IPS-18a (cell line): ENCODE data around the gene SYT14.

Experiments used
- H3K27ac ChIP-seq: one replicate; pipeline ENCODE4 v1.5.1; 2013; ENCODE audit warnings: low read length
- H3K27me3 ChIP-seq: one replicate; pipeline ENCODE4 v1.6.1; 2013; ENCODE audit warnings: mild to moderate bottlenecking, low read length; ENCODE audit not compliant: control insufficient read depth, insufficient read depth
- H3K36me3 ChIP-seq: one replicate; pipeline ENCODE4 v1.6.1; 2013; ENCODE audit warnings: low read depth, low read length; ENCODE audit not compliant: control insufficient read depth
- H3K4me1 ChIP-seq: one replicate; pipeline ENCODE4 v1.6.1; 2013; ENCODE audit warnings: low read depth, low read length; ENCODE audit not compliant: control insufficient read depth
- H3K4me3 ChIP-seq: one replicate; pipeline ENCODE4 v1.5.1; 2013; ENCODE audit warnings: low read length
- H3K9ac ChIP-seq: one replicate; pipeline ENCODE4 v1.6.1; 2013; ENCODE audit warnings: mild to moderate bottlenecking, low read length, moderate library complexity
- H3K9me3 ChIP-seq: one replicate; pipeline ENCODE4 v1.6.1; 2013; ENCODE audit warnings: low read depth, low read length; ENCODE audit not compliant: control insufficient read depth

SYT14 gene

DNA sequence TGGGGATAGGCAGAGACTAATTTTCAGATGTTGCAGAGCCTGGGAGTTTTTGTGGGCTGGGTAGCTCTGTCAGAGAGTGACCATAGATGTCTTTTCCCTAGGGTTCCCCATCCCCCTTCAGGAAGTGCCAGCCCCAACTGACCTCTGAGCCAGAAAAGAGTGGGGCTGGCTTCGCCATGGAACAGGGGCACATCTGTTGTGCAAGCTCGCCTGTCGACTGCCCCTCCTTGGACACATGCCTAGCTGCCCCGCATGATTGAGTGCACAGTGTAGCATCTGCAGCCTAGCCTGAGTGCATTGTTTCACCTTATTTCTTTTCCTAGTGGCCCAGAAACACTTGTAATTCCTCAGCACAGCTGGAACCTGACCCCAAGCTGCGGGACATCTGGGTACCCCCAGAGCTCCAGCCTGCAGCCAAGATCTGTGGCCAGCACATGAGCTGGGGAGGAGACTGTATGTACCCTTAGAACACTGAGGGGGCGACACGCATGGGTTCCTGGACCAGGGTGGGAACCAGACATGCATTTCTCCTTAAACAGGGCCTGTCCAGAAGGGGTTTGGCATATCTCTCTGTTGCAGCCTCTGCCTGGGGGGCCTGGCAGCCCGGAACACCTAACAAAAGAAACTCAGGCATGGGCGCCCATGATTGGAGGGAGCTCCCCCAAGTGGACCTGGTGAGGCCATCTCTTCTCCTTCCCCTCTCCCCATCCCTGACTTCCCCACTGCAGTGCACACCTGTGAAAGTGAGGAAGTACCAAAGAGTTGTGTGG, 55.2 kb downstream of the SYT14 start:
- no peaks in the 10 kb centered on the region for H3K36me3 ChIP-seq
- H3K27me3 ChIP-seq, result no peaks in the 10 kb centered on the region
- H3K4me3 ChIP-seq, result no peak overlapping the region
- H3K4me1 ChIP-seq, result no peaks in the 10 kb centered on the region
- no peaks in the 10 kb centered on the region for H3K9me3 ChIP-seq
- H3K9ac ChIP-seq, result no peak overlapping the region
- H3K27ac ChIP-seq, result no peak overlapping the region

DNA sequence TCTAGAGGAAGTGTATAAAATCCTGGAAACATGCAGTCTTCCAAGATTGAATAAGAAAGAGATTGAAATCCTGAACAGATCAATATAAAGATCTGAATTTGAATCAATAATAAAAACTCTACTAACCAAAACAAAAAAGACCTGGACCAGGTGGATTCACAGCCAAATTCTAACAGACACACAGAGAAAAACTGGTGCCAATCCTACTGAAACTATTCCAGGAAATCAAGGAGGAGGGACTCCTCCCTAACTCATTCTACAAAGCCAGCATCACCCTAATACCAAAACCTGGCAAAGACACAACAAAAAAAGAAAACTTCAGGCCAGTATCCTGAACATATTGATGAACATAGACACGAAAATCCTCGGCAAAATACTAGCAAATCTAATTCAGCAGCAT, 58.3 kb downstream of the SYT14 start:
- Histone ChIP-seq H3K4me3 (no peak overlapping the region), H3K9ac (no peak overlapping the region), H3K27ac (no peak overlapping the region), H3K9me3 (no peaks in the 10 kb centered on the region), H3K36me3 (no peaks in the 10 kb centered on the region), H3K27me3 (no peaks in the 10 kb centered on the region), H3K4me1 (no peaks in the 10 kb centered on the region)

DNA sequence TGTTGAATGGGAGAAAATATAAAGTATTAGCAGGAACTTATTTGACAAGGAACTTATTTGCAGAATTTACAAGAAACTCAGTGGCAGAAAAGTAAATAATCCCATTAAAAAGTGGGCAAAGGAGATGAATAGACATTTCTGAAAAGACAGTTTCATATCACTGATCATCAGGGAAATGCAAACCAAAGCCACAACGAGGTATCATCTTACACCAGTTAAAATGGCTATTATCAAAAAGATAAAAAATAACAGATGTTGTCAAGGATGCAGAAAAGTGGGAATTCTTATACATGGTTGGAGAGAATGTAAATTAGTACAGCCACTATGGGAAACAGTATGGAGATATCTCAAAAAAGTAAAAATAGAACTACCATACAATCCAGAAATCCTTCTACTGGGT, 61.0 kb downstream of the SYT14 start:
- H3K4me3 ChIP-seq, result no peak overlapping the region
- no peak overlapping the region for H3K9ac ChIP-seq
- H3K27me3 ChIP-seq, result no peaks in the 10 kb centered on the region
- H3K4me1 ChIP-seq, result no peaks in the 10 kb centered on the region
- no peaks in the 10 kb centered on the region for H3K36me3 ChIP-seq
- no peaks in the 10 kb centered on the region for H3K9me3 ChIP-seq
- H3K27ac ChIP-seq, result no peak overlapping the region

DNA sequence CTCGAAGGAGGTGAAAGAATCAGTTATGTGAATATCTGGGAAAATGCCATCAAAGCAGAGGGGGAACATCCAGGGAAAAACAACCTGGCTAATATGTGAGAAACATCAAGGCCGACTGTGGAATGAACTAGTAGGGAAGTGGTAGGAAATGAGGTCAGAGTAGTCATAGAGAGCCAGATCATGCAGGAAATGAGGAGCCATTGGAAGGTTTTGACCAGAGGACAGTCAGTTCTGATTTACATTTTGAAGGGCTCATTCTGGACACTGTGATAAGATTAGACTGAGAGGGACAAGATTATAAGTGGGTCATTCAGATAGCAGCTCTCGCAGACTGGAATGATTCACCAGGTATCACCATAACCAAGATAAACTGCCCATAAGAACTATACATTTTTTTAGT, 63.7 kb downstream of the SYT14 start:
- H3K9ac ChIP-seq, result no peak overlapping the region

DNA sequence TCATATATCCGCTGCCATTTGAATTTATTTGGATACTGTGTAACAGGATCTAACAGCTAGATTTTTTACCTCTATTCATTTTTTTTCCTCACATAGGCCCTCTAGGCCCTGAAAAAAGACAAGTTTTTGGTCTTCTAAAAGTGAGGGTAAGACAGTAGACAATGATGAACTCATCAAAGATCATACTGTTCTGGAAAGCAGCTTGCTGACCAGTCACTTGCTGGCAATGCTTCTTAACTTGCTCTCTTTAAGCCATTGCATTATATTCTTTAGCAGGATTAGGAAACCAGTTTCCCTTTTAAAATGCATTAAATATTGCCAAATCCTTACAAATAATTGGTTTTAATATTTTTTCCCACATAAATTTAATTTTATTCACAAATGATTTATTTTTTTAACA, 65.5 kb downstream of the SYT14 start:
- H3K9ac ChIP-seq, result no peak overlapping the region
- H3K4me3 ChIP-seq, result no peak overlapping the region
- no peaks in the 10 kb centered on the region for H3K36me3 ChIP-seq
- H3K4me1 ChIP-seq, result no peaks in the 10 kb centered on the region
- H3K27ac ChIP-seq, result no peak overlapping the region
- H3K27me3 ChIP-seq, result no peaks in the 10 kb centered on the region
- H3K9me3 ChIP-seq, result no peaks in the 10 kb centered on the region

More for the DNA sequence above, 63.7 kb downstream of the SYT14 start:
- Histone ChIP-seq H3K4me1 (no peaks in the 10 kb centered on the region), H3K27me3 (no peaks in the 10 kb centered on the region), H3K9me3 (no peaks in the 10 kb centered on the region), H3K36me3 (no peaks in the 10 kb centered on the region), H3K27ac (no peak overlapping the region), H3K4me3 (no peak overlapping the region)

DNA sequence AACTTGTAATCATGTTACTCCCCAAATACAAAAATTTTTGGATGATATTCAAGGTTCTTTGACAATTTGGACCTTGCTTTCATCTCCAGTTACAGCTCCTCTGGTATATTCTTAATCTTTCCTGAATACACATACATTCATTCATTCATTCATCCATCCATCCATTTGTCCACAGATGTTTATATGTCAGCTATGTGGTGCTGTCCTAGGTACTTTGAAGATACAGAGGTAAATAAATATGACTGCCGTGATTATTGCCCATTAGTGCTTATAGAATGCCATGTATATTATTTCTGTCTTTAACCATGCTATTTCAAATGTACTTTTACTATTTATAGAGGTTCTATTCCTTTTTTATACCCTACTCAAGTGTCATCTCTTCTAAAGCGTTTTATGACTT, 72.1 kb downstream of the SYT14 start:
- Histone ChIP-seq H3K27ac (no peak overlapping the region), H3K36me3 (no peaks in the 10 kb centered on the region), H3K4me3 (no peak overlapping the region), H3K4me1 (no peaks in the 10 kb centered on the region), H3K9me3 (no peaks in the 10 kb centered on the region), H3K27me3 (no peaks in the 10 kb centered on the region), H3K9ac (no peak overlapping the region)

DNA sequence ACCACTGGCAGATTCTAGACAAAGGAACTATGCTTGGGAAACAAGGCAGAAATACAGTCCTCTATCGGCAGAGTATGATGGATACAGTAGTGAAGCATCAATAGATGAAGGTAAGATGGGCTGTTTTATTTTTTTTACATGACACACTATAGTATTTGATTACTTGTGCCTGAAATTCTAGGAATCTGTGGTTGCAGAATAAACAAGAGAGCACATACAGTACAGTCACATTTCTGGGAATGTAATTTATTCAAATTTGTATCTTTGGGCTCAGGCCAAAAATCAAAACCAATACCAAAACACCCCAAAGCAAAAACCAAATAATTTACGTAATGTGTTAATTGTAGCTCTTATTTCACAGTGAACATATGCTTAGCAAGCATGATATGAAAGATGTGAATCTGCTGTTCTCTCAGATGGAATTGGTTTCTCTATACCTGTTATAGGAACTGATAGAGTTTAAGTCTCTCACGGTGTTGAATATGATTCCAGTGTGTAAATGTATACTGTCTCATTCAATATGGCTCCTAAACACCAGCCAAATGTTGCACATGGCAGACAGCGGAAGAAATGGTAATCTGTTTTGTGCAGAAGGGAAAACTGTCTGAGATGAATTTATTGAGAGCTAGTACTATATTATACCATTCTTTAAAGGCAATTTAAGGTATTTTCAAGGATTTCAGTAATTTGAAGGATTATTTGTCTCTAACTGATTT, 83.3 kb downstream of the SYT14 start:
- no peaks in the 10 kb centered on the region for H3K4me1 ChIP-seq
- H3K36me3 ChIP-seq, result peaks cover 3% of the 10 kb centered on the region
- H3K27ac ChIP-seq, result no peak overlapping the region
- no peaks in the 10 kb centered on the region for H3K27me3 ChIP-seq
- H3K4me3 ChIP-seq, result no peak overlapping the region
- H3K9ac ChIP-seq, result no peak overlapping the region
- no peaks in the 10 kb centered on the region for H3K9me3 ChIP-seq

DNA sequence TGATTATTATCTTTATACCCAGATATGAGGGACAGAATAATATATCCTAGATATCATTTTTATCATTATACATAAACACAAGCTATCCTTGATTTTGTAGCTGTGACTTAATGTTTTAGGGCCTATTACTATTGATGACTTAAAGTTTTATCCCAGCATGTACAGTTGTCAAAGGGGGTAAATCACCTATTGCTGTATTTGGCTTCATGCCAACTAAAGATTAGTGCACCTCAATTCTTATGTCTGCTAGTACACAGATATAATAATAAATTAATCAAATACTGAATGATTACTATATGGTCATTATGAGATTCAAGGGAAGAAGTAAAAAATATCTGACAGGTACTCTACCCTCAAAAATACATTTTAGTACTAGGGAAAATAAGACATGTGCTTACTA, 84.0 kb downstream of the SYT14 start:
- H3K27me3 ChIP-seq, result no peaks in the 10 kb centered on the region
- no peaks in the 10 kb centered on the region for H3K4me1 ChIP-seq
- no peak overlapping the region for H3K9ac ChIP-seq
- H3K36me3 ChIP-seq, result peaks cover 3% of the 10 kb centered on the region
- no peaks in the 10 kb centered on the region for H3K9me3 ChIP-seq
- H3K27ac ChIP-seq, result no peak overlapping the region
- no peak overlapping the region for H3K4me3 ChIP-seq

DNA sequence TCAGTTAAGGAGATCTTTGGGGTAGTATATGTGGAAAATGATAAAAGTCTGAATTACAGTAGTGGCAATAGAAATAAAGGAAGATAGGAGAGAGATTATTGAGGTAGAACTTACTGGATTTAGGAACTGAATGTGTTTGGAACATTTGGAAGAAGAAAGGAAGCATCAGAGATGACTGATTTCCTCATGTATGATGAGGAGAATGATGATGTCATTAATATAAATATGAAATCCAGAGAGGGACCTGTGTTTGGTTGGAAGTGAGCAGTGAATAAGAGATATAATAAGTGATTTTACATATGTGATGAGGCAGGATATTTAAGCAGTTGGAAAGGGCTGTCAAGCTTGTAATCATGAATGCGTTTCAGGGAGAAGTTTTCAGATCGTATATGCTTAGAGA, 86.3 kb downstream of the SYT14 start:
- no peaks in the 10 kb centered on the region for H3K27me3 ChIP-seq
- H3K9ac ChIP-seq, result no peak overlapping the region
- H3K4me1 ChIP-seq, result no peaks in the 10 kb centered on the region
- no peak overlapping the region for H3K4me3 ChIP-seq
- H3K27ac ChIP-seq, result no peak overlapping the region
- peaks cover 3% of the 10 kb centered on the region for H3K36me3 ChIP-seq
- H3K9me3 ChIP-seq, result peaks cover 4% of the 10 kb centered on the region

DNA sequence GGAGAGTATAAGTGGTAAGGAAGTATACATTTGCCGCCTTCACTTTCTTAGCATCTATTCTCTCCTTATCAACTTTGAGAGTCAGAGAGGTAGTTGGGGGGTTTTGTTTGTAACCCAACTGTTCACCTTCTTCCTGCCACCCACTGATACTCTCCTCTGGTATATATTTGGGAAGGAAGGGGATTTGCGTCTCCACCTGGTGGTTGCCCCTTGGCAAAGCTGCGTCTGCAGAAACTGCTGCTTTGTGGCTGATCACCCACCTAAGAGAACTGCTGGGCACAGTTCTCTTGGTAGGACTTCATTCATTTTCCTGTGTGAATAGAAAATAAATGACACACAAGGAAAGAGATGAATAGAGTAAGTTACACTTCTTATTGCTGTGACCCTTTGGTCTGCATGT, 87.0 kb downstream of the SYT14 start:
- Histone ChIP-seq H3K9me3 (peaks cover 4% of the 10 kb centered on the region), H3K27ac (no peak overlapping the region), H3K9ac (no peak overlapping the region), H3K27me3 (no peaks in the 10 kb centered on the region), H3K4me3 (no peak overlapping the region), H3K4me1 (no peaks in the 10 kb centered on the region), H3K36me3 (peaks cover 3% of the 10 kb centered on the region)

DNA sequence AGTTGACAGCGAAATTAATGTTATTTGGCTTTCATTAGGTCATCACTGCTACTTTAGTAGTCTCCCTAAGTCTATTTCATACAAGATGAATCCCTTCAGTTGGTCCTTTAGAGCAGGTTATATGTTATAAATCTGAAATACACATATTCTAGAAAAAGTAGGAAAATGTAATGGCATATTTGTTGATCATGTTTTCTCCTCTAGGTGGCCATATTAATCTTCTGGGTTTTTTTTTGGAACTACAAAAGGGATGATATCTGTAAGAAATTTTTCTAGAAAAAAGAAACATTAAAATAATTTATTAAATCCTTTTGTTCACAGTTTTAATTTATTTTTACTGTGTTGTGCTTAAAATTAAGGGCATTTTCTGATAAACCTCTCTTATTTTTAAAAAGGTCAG, 87.9 kb downstream of the SYT14 start:
- Histone ChIP-seq H3K27ac (no peak overlapping the region), H3K36me3 (peaks cover 3% of the 10 kb centered on the region), H3K9me3 (peaks cover 4% of the 10 kb centered on the region), H3K9ac (no peak overlapping the region), H3K4me1 (no peaks in the 10 kb centered on the region), H3K4me3 (no peak overlapping the region), H3K27me3 (no peaks in the 10 kb centered on the region)

DNA sequence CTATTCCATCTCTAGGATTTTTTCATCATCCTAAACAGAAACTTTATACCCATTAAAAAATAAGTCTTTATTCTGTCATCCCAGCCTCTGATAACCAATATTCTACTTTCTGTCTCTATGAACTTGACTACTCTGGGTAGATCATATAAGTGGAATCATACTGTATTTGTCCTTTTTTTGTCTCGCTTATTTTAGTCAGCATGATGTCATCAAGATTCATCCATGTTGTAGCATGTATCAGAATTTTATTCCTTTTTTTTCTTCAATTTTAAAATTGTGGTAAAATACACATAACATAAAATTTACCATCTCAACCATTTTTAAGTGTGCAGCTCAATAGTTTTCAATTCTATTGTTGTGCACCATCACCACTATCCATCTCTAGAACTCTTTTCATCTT, 90.0 kb downstream of the SYT14 start:
- H3K27ac ChIP-seq, result no peak overlapping the region
- no peak overlapping the region for H3K4me3 ChIP-seq
- no peaks in the 10 kb centered on the region for H3K36me3 ChIP-seq
- H3K9me3 ChIP-seq, result peaks cover 4% of the 10 kb centered on the region
- H3K4me1 ChIP-seq, result no peaks in the 10 kb centered on the region
- H3K27me3 ChIP-seq, result no peaks in the 10 kb centered on the region
- H3K9ac ChIP-seq, result no peak overlapping the region
